Nephron (organoid): ENCODE data around the gene CNR1.

Experiments used
- H3K27ac Mint-ChIP-seq, 3 experiments: 2 replicates each; pipeline ENCODE4 v1.8.0; 2020; ENCODE audit warnings: mixed read lengths in 3 of 3, mild to moderate bottlenecking in 2 of 3, moderate library complexity in 1 of 3
- H3K27me3 Mint-ChIP-seq: 2 replicates; pipeline ENCODE4 v1.8.0; 2021; ENCODE audit warnings: low read depth, mild to moderate bottlenecking, moderate library complexity, mixed read lengths
- H3K36me3 Mint-ChIP-seq: 2 replicates; pipeline ENCODE4 v1.8.0; 2020; ENCODE audit warnings: low read depth, mixed read lengths
- H3K4me1 Mint-ChIP-seq: 2 replicates; pipeline ENCODE4 v1.8.0; 2020; ENCODE audit warnings: mixed read lengths
- H3K4me3 Mint-ChIP-seq, 3 experiments: 2 replicates each; pipeline ENCODE4 v1.8.0; 2020; ENCODE audit warnings: mild to moderate bottlenecking in 3 of 3, mixed read lengths in 3 of 3, moderate library complexity in 2 of 3
- H3K9me3 Mint-ChIP-seq: 2 replicates; pipeline ENCODE4 v1.8.0; 2020; ENCODE audit warnings: mixed read lengths
- CTCF ChIP-seq, 3 experiments: fragments of 200-600 bp; sonication (generic); IDR thresholded peaks; one replicate each; pipeline ENCODE4 v1.5.0; 2021; ENCODE audit warnings: antibody characterized with exemption in 3 of 3; ENCODE audit not compliant: unreplicated experiment in 3 of 3

Gene CNR1

GRCh38 chr6:88142297-88142668, 23.9 kb downstream of the CNR1 start:
- no peaks in the 10 kb centered on the region for H3K36me3 Mint-ChIP-seq
- no peak overlapping the region for H3K4me3 Mint-ChIP-seq
- no peak overlapping the region for H3K27ac Mint-ChIP-seq
- H3K4me1 Mint-ChIP-seq: no peaks in the 10 kb centered on the region
- no peaks in the 10 kb centered on the region for H3K9me3 Mint-ChIP-seq
- no peak for TF ChIP-seq CTCF (IDR thresholded peaks at IDR 0.05; ENCODE audit: unreplicated experiment in 3 of 3)
- H3K27me3 Mint-ChIP-seq: no peaks in the 10 kb centered on the region

- H3K27ac Mint-ChIP-seq: no peak overlapping the region
- no peaks in the 10 kb centered on the region for H3K27me3 Mint-ChIP-seq
- H3K36me3 Mint-ChIP-seq: no peaks in the 10 kb centered on the region
- no peak overlapping the region for H3K4me3 Mint-ChIP-seq
- no peaks in the 10 kb centered on the region for H3K9me3 Mint-ChIP-seq
- no peaks in the 10 kb centered on the region for H3K4me1 Mint-ChIP-seq
- TF ChIP-seq CTCF (IDR thresholded peaks at IDR 0.05; ENCODE audit: unreplicated experiment in 3 of 3): no peak
Observed at GRCh38 chr6:88141561-88142296, 24.4 kb downstream of the CNR1 start.

GRCh38 chr6:88137915-88138314, 28.2 kb downstream of the CNR1 start:
- H3K9me3 Mint-ChIP-seq: no peaks in the 10 kb centered on the region
- no peak overlapping the region for H3K27ac Mint-ChIP-seq
- H3K27me3 Mint-ChIP-seq: no peaks in the 10 kb centered on the region
- no peak for TF ChIP-seq CTCF (IDR thresholded peaks at IDR 0.05; ENCODE audit: unreplicated experiment in 3 of 3)
- no peak overlapping the region for H3K4me3 Mint-ChIP-seq
- H3K36me3 Mint-ChIP-seq: no peaks in the 10 kb centered on the region
- no peaks in the 10 kb centered on the region for H3K4me1 Mint-ChIP-seq

GRCh38 chr6:88135578-88136114, 30.5 kb downstream of the CNR1 start:
- Mint-ChIP-seq H3K36me3 (no peaks in the 10 kb centered on the region), H3K4me1 (no peaks in the 10 kb centered on the region), H3K4me3 (no peak overlapping the region), H3K27me3 (no peaks in the 10 kb centered on the region), H3K27ac (no peak overlapping the region), H3K9me3 (no peaks in the 10 kb centered on the region)
- TF ChIP-seq CTCF (IDR thresholded peaks at IDR 0.05; ENCODE audit: unreplicated experiment in 3 of 3): no peak

GRCh38 chr6:88134575-88134974, 31.6 kb downstream of the CNR1 start:
- no peaks in the 10 kb centered on the region for H3K4me1 Mint-ChIP-seq
- H3K36me3 Mint-ChIP-seq: no peaks in the 10 kb centered on the region
- no peaks in the 10 kb centered on the region for H3K9me3 Mint-ChIP-seq
- no peak overlapping the region for H3K27ac Mint-ChIP-seq
- no peaks in the 10 kb centered on the region for H3K27me3 Mint-ChIP-seq
- no peak overlapping the region for H3K4me3 Mint-ChIP-seq
- no peak for TF ChIP-seq CTCF (IDR thresholded peaks at IDR 0.05; ENCODE audit: unreplicated experiment in 3 of 3)

- no peak overlapping the region for H3K27ac Mint-ChIP-seq
- no peaks in the 10 kb centered on the region for H3K27me3 Mint-ChIP-seq
- no peaks in the 10 kb centered on the region for H3K36me3 Mint-ChIP-seq
- H3K4me1 Mint-ChIP-seq: no peaks in the 10 kb centered on the region
- no peak overlapping the region for H3K4me3 Mint-ChIP-seq
- no peaks in the 10 kb centered on the region for H3K9me3 Mint-ChIP-seq
- TF ChIP-seq CTCF (IDR thresholded peaks at IDR 0.05; ENCODE audit: unreplicated experiment in 3 of 3): no peak
Observed at GRCh38 chr6:88133718-88134117, 32.4 kb downstream of the CNR1 start.
